Stimulated activated CD8-positive, alpha-beta memory T cell treated with anti-CD3 and anti-CD28 coated beads, Interleukin-15, amount 100 ng/mL, for 4 hours (primary cell): ENCODE results near the gene EFNA5.
"Not testable (repeated sequence)": the region's sequence is repeated elsewhere in the genome, so short reads cannot be mapped to it uniquely, and the experiment has no call there.

ENCODE experiments used
- DNase-seq, 2 donors: peaks; one replicate each; pipeline ENCODE4 v3.0.0-alpha.2; 2020; ENCODE audit warnings: low read depth in 2 of 2

The EFNA5 gene

GRCh38 chr5:107368615-107369014 lies 302.1 kb downstream of the EFNA5 start:
- no peak for DNase-seq

GRCh38 chr5:107367939-107368338 lies 302.8 kb downstream of the EFNA5 start:
- no peak for DNase-seq

GRCh38 chr5:107367480-107367879 lies 303.3 kb downstream of the EFNA5 start:
- DNase-seq = no peak

GRCh38 chr5:107365320-107366109 lies 305.2 kb downstream of the EFNA5 start:
- DNase-seq = no peak

- DNase-seq = no peak
Observed at GRCh38 chr5:107364443-107365319, 306.1 kb downstream of the EFNA5 start.

GRCh38 chr5:107363768-107364167 lies 307.0 kb downstream of the EFNA5 start:
- DNase-seq = no peak

GRCh38 chr5:107361945-107362344 lies 308.8 kb downstream of the EFNA5 start:
- no peak for DNase-seq

GRCh38 chr5:107359916-107360234 lies 310.9 kb downstream of the EFNA5 start:
- no peak for DNase-seq

GRCh38 chr5:107359033-107359915 lies 311.5 kb downstream of the EFNA5 start:
- no peak for DNase-seq

- no peak for DNase-seq
Observed at GRCh38 chr5:107356891-107357290, 313.8 kb downstream of the EFNA5 start.

GRCh38 chr5:107352576-107352975 lies 318.2 kb downstream of the EFNA5 start:
- no peak for DNase-seq

GRCh38 chr5:107346580-107346979 lies 324.2 kb downstream of the EFNA5 start:
- DNase-seq = not testable (repeated sequence)

- no peak for DNase-seq
Observed at GRCh38 chr5:107342371-107342770, 328.4 kb downstream of the EFNA5 start.

GRCh38 chr5:107341376-107342084 lies 329.2 kb downstream of the EFNA5 start:
- DNase-seq = no peak

GRCh38 chr5:107340631-107341030 lies 330.1 kb downstream of the EFNA5 start:
- no peak for DNase-seq

GRCh38 chr5:107338335-107338734 lies 332.4 kb downstream of the EFNA5 start:
- no peak for DNase-seq

- no peak for DNase-seq
Observed at GRCh38 chr5:107337281-107337680, 333.5 kb downstream of the EFNA5 start.

GRCh38 chr5:107331882-107332281 lies 338.9 kb downstream of the EFNA5 start:
- no peak for DNase-seq

- DNase-seq = no peak
Observed at GRCh38 chr5:107331312-107331711, 339.4 kb downstream of the EFNA5 start.

- no peak for DNase-seq
Observed at GRCh38 chr5:107330903-107331302, 339.8 kb downstream of the EFNA5 start.

GRCh38 chr5:107329850-107330249 lies 340.9 kb downstream of the EFNA5 start:
- no peak for DNase-seq
